Peyer's patch (tissue), 4 donors: ENCODE measurements around the gene HORMAD2. TPM values are rescaled to one million over a fixed set of nuclear protein-coding genes. Genes with fewer than 3 reads are reported as not detected.

Source experiments
- DNase-seq, 3 donors: peaks; one replicate each; pipeline ENCODE4 v3.0.0-alpha.2; 2017 to 2019
- H3K27ac ChIP-seq, 4 donors: fragments of 200-600 bp; sonication (generic); one replicate each; pipeline ENCODE4 v1.5.1; 2016 to 2019
- H3K27me3 ChIP-seq, 2 donors: fragments of 200-600 bp; sonication (generic); one replicate each; pipeline ENCODE4 v1.5.1; 2019
- H3K36me3 ChIP-seq, 3 donors: fragments of 200-600 bp; sonication (generic); one replicate each; pipeline ENCODE4 v1.5.1; 2016 to 2019
- H3K4me1 ChIP-seq, 4 donors: fragments of 200-600 bp; sonication (generic); one replicate each; pipeline ENCODE4 v1.5.1; 2016 to 2019
- H3K4me3 ChIP-seq, 4 donors: fragments of 200-600 bp; sonication (generic); 1 replicate in 3 of 4; 2 replicates in 1 of 4; pipeline ENCODE4 v1.5.1; 2016 to 2019; ENCODE audit warnings: mild to moderate bottlenecking in 1 of 4
- H3K9me3 ChIP-seq, 4 donors: fragments of 200-600 bp; sonication (generic); one replicate each; pipeline ENCODE4 v1.5.1; 2016 to 2019; ENCODE audit warnings: mild to moderate bottlenecking in 1 of 4
- POLR2A ChIP-seq, 2 donors: fragments of 450-650 bp; IDR thresholded peaks; one replicate each; pipeline ENCODE4 v1.5.1; 2017; ENCODE audit warnings: antibody characterized with exemption in 2 of 2, mild to moderate bottlenecking in 2 of 2, moderate library complexity in 2 of 2
- total RNA-seq, 4 donors: library from RNA; depleted of rRNA; stranded (reverse); fragments of >200 nt; gene quantifications; one replicate each; pipeline ENCODE4 v1.1.0, GENCODE V29; 2016
- TF ChIP-seq, protein P1 (sequence below), 6 experiments: fragments of 450-650 bp in 4 of 6; fragments of 200-600 bp in 2 of 6; sonication (generic) in 1 of 6; IDR thresholded peaks; one replicate each; pipeline ENCODE4 v1.5.1; 2017 to 2019; ENCODE audit warnings: antibody characterized with exemption in 6 of 6, mild to moderate bottlenecking in 3 of 6, moderate library complexity in 1 of 6

HORMAD2 gene
- total RNA-seq, 4 donors from 2014 or later, result not detected

DNA sequence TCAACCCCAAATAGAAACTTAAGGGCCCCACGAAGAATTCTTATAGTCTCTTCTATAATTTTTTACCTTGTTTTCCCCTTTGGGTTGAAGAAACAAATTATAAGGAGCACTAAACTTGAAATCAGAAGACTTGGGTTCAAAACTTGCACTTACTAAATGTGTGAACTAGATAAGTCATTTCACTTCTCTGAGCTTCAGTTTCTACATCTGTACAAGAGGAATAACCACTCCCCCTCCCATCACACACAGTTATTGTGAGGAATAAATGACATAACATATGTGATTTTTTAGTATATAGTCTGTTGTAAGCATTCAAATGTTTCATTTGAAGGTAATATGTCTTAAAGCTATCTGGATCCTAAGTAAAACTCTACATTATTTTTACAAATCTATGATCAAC is 87.5 kb downstream of the HORMAD2 start:
- DNase-seq, result no peak
- Histone ChIP-seq H3K36me3 (no peaks in the 10 kb centered on the region), H3K4me3 (no peak overlapping the region), H3K9me3 (no peaks in the 10 kb centered on the region), H3K27me3 (no peaks in the 10 kb centered on the region), H3K27ac (no peak overlapping the region), H3K4me1 (no peaks in the 10 kb centered on the region)
- TF ChIP-seq, protein P1, sequence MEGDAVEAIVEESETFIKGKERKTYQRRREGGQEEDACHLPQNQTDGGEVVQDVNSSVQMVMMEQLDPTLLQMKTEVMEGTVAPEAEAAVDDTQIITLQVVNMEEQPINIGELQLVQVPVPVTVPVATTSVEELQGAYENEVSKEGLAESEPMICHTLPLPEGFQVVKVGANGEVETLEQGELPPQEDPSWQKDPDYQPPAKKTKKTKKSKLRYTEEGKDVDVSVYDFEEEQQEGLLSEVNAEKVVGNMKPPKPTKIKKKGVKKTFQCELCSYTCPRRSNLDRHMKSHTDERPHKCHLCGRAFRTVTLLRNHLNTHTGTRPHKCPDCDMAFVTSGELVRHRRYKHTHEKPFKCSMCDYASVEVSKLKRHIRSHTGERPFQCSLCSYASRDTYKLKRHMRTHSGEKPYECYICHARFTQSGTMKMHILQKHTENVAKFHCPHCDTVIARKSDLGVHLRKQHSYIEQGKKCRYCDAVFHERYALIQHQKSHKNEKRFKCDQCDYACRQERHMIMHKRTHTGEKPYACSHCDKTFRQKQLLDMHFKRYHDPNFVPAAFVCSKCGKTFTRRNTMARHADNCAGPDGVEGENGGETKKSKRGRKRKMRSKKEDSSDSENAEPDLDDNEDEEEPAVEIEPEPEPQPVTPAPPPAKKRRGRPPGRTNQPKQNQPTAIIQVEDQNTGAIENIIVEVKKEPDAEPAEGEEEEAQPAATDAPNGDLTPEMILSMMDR (IDR thresholded peaks at IDR 0.05), result no peak
- no peak for TF ChIP-seq POLR2A (IDR thresholded peaks at IDR 0.05)

DNA sequence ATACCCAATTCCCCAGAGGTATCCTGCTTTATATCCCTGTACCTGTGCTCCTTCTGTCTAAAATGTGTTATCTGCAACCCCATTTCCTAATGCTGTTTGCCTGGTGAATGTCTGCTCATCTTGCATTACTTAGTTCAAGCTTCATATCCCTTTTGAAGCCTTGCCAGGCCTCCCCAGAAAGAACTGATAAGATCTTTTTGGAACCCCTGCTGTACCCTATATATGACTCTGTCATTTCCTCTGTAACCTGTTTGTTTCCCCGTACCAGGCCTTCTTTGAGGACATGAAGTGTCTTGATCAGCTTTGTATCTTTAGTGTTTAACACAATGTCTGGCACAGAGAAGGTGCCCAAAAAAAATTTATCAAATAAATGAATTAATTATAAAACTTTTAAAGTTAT is 88.7 kb downstream of the HORMAD2 start:
- Histone ChIP-seq H3K27ac (no peak overlapping the region), H3K27me3 (no peaks in the 10 kb centered on the region), H3K4me1 (no peaks in the 10 kb centered on the region), H3K4me3 (no peak overlapping the region), H3K36me3 (no peaks in the 10 kb centered on the region), H3K9me3 (no peaks in the 10 kb centered on the region)
- TF ChIP-seq POLR2A (IDR thresholded peaks at IDR 0.05), result no peak
- TF ChIP-seq, protein P1 (IDR thresholded peaks at IDR 0.05), result no peak
- DNase-seq, result no peak

DNA sequence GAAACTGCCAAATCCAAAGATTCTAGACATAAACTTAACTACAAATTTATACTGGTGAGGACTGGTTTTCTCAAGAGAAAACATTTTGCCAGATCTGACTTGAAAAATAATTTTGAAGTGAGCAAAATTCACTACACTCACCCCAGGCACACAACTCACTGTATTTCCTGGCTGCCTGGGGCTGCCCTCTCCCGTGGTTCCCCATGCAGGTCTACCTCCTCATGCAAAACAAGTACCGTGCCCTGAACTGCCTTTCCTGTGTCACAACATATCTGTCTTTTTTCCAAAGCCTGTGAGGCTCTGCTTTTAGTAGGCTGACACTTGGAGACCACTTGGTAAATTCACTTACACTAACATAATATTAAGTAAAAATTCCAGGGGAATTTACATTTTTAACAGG is 89.9 kb downstream of the HORMAD2 start:
- no peaks in the 10 kb centered on the region for H3K27me3 ChIP-seq
- no peak for TF ChIP-seq POLR2A (IDR thresholded peaks at IDR 0.05)
- TF ChIP-seq, protein P1 (IDR thresholded peaks at IDR 0.05), result no peak
- no peaks in the 10 kb centered on the region for H3K9me3 ChIP-seq
- no peak overlapping the region for H3K4me3 ChIP-seq
- no peak overlapping the region for H3K27ac ChIP-seq
- no peaks in the 10 kb centered on the region for H3K4me1 ChIP-seq
- DNase-seq, result no peak
- no peaks in the 10 kb centered on the region for H3K36me3 ChIP-seq

DNA sequence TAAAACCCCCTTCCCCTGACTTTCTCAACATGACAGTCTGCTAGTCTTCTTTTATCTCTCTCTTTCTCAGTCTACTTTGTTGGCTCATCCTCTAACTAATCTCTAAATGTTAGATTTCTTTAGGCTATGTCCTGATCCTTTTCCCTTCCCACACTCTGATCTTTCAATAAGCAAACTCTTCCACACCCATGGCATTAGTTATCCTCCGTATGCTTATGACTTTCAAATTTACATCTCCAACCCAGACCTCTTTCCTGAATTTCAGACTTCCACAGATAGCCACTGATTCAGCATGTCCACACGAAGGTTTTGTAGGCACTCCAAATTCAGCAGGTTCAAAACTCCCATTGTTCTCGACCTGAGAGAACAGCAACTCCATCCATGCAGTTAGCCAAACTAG is 90.7 kb downstream of the HORMAD2 start:
- TF ChIP-seq, protein P1 (IDR thresholded peaks at IDR 0.05), result no peak
- TF ChIP-seq POLR2A (IDR thresholded peaks at IDR 0.05), result no peak

DNA sequence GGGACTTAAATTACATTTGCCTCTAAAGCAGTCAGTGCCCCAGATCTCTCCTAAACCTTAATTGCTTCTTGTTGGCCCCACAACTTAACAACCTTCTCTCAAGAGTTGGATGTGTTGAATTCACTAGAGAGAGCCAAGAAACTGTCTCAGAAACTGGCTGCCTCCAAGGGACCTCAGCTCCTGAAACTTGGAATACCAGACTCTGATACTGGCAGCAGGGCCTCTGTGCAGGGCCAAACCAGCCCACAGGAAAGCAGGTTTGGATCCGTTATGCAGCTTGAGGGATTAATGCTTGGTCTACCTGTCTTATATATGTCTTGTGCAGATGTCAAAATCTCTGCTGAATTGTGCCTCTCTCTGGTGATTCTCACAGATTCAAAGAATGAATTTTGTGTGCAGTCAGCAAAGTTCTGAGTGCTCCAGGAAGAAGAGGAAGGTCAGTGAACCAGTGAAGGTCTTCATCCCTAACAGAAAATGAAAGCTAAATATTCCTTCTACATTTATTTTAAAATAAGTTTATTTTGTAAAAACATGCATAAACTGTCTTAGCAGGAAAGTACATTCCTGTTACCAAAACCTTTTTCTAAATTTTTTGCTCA is 95.5 kb downstream of the HORMAD2 start:
- TF ChIP-seq, protein P1 (IDR thresholded peaks at IDR 0.05), result no peak
- no peak for TF ChIP-seq POLR2A (IDR thresholded peaks at IDR 0.05)
- H3K36me3 ChIP-seq, result no peaks in the 10 kb centered on the region
- no peak overlapping the region for H3K27ac ChIP-seq
- no peaks in the 10 kb centered on the region for H3K9me3 ChIP-seq
- no peak overlapping the region for H3K4me3 ChIP-seq
- no peaks in the 10 kb centered on the region for H3K27me3 ChIP-seq
- no peak for DNase-seq
- H3K4me1 ChIP-seq, result no peaks in the 10 kb centered on the region

More for the DNA sequence above, 90.7 kb downstream of the HORMAD2 start:
- Histone ChIP-seq H3K4me3 (no peak overlapping the region), H3K36me3 (no peaks in the 10 kb centered on the region), H3K27me3 (no peaks in the 10 kb centered on the region), H3K9me3 (no peaks in the 10 kb centered on the region), H3K27ac (no peak overlapping the region), H3K4me1 (no peaks in the 10 kb centered on the region)
- no peak for DNase-seq

DNA sequence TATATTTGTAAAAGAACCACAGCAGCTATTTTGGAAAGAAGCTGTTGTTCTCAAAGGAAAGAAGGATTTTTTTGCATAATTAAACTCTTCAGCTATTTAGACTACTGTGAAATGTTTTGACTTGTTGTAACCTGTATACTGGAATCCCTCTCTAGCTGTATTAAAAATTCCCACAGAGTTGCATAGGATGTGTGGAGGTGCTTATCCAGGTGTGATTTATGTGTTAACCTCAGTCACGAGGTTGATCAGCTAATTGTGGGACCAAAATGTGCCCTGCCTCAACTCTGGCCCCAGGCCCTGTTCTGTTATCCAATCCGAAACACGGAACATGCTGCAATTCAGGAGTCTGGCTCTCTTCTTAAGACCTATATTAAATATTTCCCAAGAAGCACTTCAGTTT is 96.2 kb downstream of the HORMAD2 start:
- Histone ChIP-seq H3K27me3 (no peaks in the 10 kb centered on the region), H3K4me1 (no peaks in the 10 kb centered on the region), H3K9me3 (no peaks in the 10 kb centered on the region), H3K27ac (no peak overlapping the region), H3K36me3 (no peaks in the 10 kb centered on the region), H3K4me3 (no peak overlapping the region)
- no peak for DNase-seq
- TF ChIP-seq POLR2A (IDR thresholded peaks at IDR 0.05), result no peak
- TF ChIP-seq, protein P1 (IDR thresholded peaks at IDR 0.05), result no peak
